SU-DHL-6 (cell line): ENCODE results near the gene SHC2.

ENCODE experiments used
- CTCF ChIP-seq: fragments of 200-600 bp; sonication (generic); IDR thresholded peaks from one replicate; pipeline ENCODE4 v1.5.1; 2017; ENCODE audit warnings: antibody characterized with exemption, mild to moderate bottlenecking, low read length, moderate library complexity; ENCODE audit not compliant: insufficient read depth, poor library complexity, severe bottlenecking
- EZH2phosphoT487 ChIP-seq: fragments of 200-600 bp; sonication (generic), shearing (Covaris generic); conservative IDR thresholded peaks from 2 replicates; pipeline ENCODE4 v1.6.1; 2018; ENCODE audit warnings: mild to moderate bottlenecking, antibody characterized with exemption, low read length, moderate library complexity, mixed read lengths

- TF ChIP-seq CTCF (no peak), EZH2phosphoT487 (no peak)
These were observed 55.5 kb downstream of the SHC2 start for GRCh38 chr19:405121-405965.
